ENCODE data around the gene NFKBIL1. TPM values are rescaled to one million over a fixed set of nuclear protein-coding genes. Genes with fewer than 3 reads are reported as not detected.

The NFKBIL1 gene
- total and polyA plus RNA-seq, 7 donors = 18.0 to 55.1 (median 32.5) TPM

GRCh38 chr6:31525932-31526591 is 21.3 kb upstream of the NFKBIL1 start:
- no peak overlapping the region for H3K4me3 ChIP-seq
- no peak for TF ChIP-seq CTCF (IDR thresholded peaks at IDR 0.05)
- no peak for TF ChIP-seq POLR2A (IDR thresholded peaks at IDR 0.05)
- no peak for TF ChIP-seq POLR2AphosphoS5 (IDR thresholded peaks at IDR 0.05)
- no peak for TF ChIP-seq EP300 (IDR thresholded peaks at IDR 0.05)
- H3K27me3 ChIP-seq = no peaks in the 10 kb centered on the region
- intact Hi-C loops (cut with DNase I) = no loop called here
- no peak for DNase-seq
- 73 to 79% methylated on average over 4 of the region's 4 CpGs for WGBS, 2 donors
- H3K4me1 ChIP-seq = no peaks in the 10 kb centered on the region
- no peak overlapping the region for H3K27ac ChIP-seq
- H3K36me3 ChIP-seq = peaks cover 14 to 17% (median 16%) of the 10 kb centered on the region in 4 donors
- no peaks in the 10 kb centered on the region for H3K9me3 ChIP-seq

GRCh38 chr6:31528307-31528777 is 19.1 kb upstream of the NFKBIL1 start:
- WGBS, 2 donors = 91 to 95% methylated on average over 4 of the region's 4 CpGs
- TF ChIP-seq POLR2A (IDR thresholded peaks at IDR 0.05) (no peak), EP300 (IDR thresholded peaks at IDR 0.05) (no peak), CTCF (IDR thresholded peaks at IDR 0.05) (no peak), POLR2AphosphoS5 (IDR thresholded peaks at IDR 0.05) (no peak)
- Histone ChIP-seq H3K9me3 (no peaks in the 10 kb centered on the region), H3K36me3 (peaks cover 18 to 40% (median 33%) of the 10 kb centered on the region in 4 donors), H3K27ac (no peak overlapping the region), H3K27me3 (no peaks in the 10 kb centered on the region), H3K4me1 (no peaks in the 10 kb centered on the region), H3K4me3 (no peak overlapping the region)
- intact Hi-C loops (cut with DNase I) = no loop called here
- no peak for DNase-seq

- WGBS, 2 donors = 68 to 77% methylated on average over 7 of the region's 7 CpGs
- Histone ChIP-seq H3K4me3 (no peak within 1 kb of the TSS), H3K27ac (no peak within 1 kb of the TSS), H3K27me3 (no peaks in the 10 kb centered on the region), H3K36me3 (peaks cover 19 to 45% (median 38%) of the 10 kb centered on the region in 4 donors), H3K9me3 (no peaks in the 10 kb centered on the region), H3K4me1 (no peaks in the 10 kb centered on the region)
- intact Hi-C loops (cut with DNase I) = no loop called here
- no peak for DNase-seq
- peak in 2 of 4 donors; percentile 6 to 17 for TF ChIP-seq POLR2AphosphoS5 (IDR thresholded peaks at IDR 0.05)
- no peak for TF ChIP-seq CTCF (IDR thresholded peaks at IDR 0.05)
Observed at GRCh38 chr6:31528821-31529328, 18.5 kb upstream of the NFKBIL1 start, which contains the start of gene MCCD1. Gene MCCD1 (plus strand): TSS chr6:31528962. CDS start chr6:31529015, 53 bp downstream.

GRCh38 chr6:31529329-31530150 is 17.9 kb upstream of the NFKBIL1 start:
- intact Hi-C loops (cut with DNase I) = no loop called here
- H3K9me3 ChIP-seq = no peaks in the 10 kb centered on the region
- no peak for DNase-seq
- no peaks in the 10 kb centered on the region for H3K4me1 ChIP-seq
- no peak for TF ChIP-seq EP300 (IDR thresholded peaks at IDR 0.05)
- TF ChIP-seq POLR2A (IDR thresholded peaks at IDR 0.05) = no peak
- no peak for TF ChIP-seq CTCF (IDR thresholded peaks at IDR 0.05)
- peak in 1 of 4 donors; percentile 41 for TF ChIP-seq POLR2AphosphoS5 (IDR thresholded peaks at IDR 0.05)
- H3K27ac ChIP-seq = no peak overlapping the region
- no peaks in the 10 kb centered on the region for H3K27me3 ChIP-seq
- 56 to 60% methylated on average over 12 of the region's 12 CpGs for WGBS, 2 donors
- H3K36me3 ChIP-seq = peaks cover 25 to 52% (median 45%) of the 10 kb centered on the region in 4 donors
- no peak overlapping the region for H3K4me3 ChIP-seq
